ENCODE measurements around the gene RAPGEF2. TPM values are rescaled to one million over a fixed set of nuclear protein-coding genes. Genes with fewer than 3 reads are reported as not detected.

RAPGEF2 gene
- total RNA-seq, 4 donors from 2014 or later: 60.2 to 109 (median 79.7) TPM

DNA sequence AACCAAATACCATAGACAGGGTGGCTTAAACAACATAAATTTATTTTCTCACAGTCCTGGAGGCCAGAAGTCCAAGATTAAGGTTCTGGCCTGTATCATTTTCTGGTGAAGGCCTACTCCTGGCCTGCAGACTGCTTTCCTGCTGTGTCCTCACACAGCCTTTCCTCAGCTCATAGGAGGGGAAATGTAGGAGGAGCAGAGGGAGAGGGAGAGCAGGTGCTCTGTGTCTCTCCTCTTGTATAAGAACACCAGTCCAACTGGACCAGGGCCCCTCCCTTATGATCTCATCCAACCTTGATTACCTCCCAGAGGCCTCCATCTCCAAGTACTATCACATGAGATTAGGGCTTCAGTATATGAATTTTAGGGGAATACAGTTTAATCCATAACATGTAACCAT lies 34.3 kb downstream of the RAPGEF2 start:
- no peak for DNase-seq
- H3K4me3 ChIP-seq (replicated peaks in 1 of 3): no peak overlapping the region
- H3K36me3 ChIP-seq: no peaks in the 10 kb centered on the region
- intact Hi-C loops (cut with DNase I): no loop called here
- H3K4me1 ChIP-seq: peaks cover 0 to 27% of the 10 kb centered on the region in 2 donors
- TF ChIP-seq, protein P1, sequence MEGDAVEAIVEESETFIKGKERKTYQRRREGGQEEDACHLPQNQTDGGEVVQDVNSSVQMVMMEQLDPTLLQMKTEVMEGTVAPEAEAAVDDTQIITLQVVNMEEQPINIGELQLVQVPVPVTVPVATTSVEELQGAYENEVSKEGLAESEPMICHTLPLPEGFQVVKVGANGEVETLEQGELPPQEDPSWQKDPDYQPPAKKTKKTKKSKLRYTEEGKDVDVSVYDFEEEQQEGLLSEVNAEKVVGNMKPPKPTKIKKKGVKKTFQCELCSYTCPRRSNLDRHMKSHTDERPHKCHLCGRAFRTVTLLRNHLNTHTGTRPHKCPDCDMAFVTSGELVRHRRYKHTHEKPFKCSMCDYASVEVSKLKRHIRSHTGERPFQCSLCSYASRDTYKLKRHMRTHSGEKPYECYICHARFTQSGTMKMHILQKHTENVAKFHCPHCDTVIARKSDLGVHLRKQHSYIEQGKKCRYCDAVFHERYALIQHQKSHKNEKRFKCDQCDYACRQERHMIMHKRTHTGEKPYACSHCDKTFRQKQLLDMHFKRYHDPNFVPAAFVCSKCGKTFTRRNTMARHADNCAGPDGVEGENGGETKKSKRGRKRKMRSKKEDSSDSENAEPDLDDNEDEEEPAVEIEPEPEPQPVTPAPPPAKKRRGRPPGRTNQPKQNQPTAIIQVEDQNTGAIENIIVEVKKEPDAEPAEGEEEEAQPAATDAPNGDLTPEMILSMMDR (IDR thresholded peaks at IDR 0.05): no peak
- TF ChIP-seq POLR2A (IDR thresholded peaks at IDR 0.05): no peak
- H3K27ac ChIP-seq: no peak overlapping the region
- H3K9me3 ChIP-seq: no peaks in the 10 kb centered on the region
- H3K27me3 ChIP-seq: no peaks in the 10 kb centered on the region

DNA sequence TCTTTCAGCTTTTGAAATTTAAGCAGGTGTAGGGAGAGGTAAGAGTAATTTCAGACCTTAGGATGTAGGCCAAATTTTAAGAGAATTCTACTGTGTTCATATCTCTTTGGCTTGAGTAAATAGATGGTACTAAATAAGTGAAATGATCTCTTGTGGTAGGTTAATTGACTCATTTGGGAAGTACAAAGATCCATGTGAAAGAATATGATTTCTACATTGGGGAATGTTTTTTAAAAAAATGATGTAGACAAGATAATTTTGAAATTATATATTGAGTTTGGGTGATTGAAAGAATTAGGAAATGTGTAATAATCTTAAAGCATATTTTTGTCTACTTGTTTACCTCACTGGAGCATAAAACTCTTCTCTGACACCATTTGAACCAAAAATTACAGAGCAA lies 35.6 kb downstream of the RAPGEF2 start:
- Histone ChIP-seq H3K4me1 (peaks cover 0 to 27% of the 10 kb centered on the region in 2 donors), H3K9me3 (no peaks in the 10 kb centered on the region), H3K4me3 (replicated peaks in 1 of 3) (no peak overlapping the region), H3K36me3 (no peaks in the 10 kb centered on the region), H3K27ac (no peak overlapping the region), H3K27me3 (no peaks in the 10 kb centered on the region)
- TF ChIP-seq, protein P1 (IDR thresholded peaks at IDR 0.05): no peak
- no peak for TF ChIP-seq POLR2A (IDR thresholded peaks at IDR 0.05)
- no peak for DNase-seq
- intact Hi-C loops (cut with DNase I): no loop called here

DNA sequence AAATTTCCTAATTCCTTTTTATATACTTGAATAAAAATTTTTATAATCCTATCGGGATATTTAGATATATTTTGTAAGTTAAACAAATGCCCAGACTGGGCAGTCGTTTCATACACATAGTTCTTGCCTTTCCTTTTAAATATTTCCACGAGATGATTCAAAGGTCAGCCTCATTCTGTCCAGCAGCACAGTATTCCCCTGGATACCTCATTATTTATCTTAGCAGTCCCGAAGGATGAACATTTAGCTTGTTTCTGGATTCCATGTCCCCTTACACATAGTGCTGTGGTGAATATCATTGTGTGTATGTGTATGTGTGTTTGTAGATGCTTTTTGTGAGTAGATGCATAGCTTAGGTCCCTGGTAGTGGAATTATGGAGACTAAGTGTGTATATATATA lies 38.3 kb downstream of the RAPGEF2 start:
- Histone ChIP-seq H3K4me1 (peaks cover 0 to 32% of the 10 kb centered on the region in 2 donors), H3K9me3 (no peaks in the 10 kb centered on the region), H3K27ac (no peak overlapping the region), H3K36me3 (no peaks in the 10 kb centered on the region), H3K27me3 (no peaks in the 10 kb centered on the region), H3K4me3 (replicated peaks in 1 of 3) (no peak overlapping the region)
- DNase-seq: no peak
- TF ChIP-seq, protein P1 (IDR thresholded peaks at IDR 0.05): no peak
- TF ChIP-seq POLR2A (IDR thresholded peaks at IDR 0.05): no peak
- intact Hi-C loops (cut with DNase I): no loop called here
- WGBS, 2 donors: 60 to 63% methylated on average over 4 of the region's 4 CpGs

DNA sequence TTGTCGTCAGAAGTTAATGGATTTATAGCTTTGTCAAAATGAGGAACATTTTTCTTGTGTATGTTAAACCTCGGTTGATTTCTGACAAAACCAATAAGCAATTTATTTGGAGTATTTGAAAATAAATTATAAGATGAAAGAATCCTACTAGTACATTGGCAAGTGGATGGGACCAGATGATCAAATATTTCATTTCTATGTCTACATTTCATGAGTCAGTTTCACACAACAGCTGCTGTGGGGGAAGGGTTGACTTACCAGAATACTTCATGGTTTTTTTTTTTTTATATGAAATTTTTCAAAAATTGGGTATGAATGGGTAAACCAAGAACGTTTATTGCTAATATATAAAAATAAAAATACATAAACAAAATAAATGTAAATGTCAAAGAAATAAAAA lies 39.4 kb downstream of the RAPGEF2 start:
- WGBS, 2 donors: 87 to 93% methylated on average over 3 of the region's 3 CpGs
- peaks cover 0 to 26% of the 10 kb centered on the region in 2 donors for H3K4me1 ChIP-seq

DNA sequence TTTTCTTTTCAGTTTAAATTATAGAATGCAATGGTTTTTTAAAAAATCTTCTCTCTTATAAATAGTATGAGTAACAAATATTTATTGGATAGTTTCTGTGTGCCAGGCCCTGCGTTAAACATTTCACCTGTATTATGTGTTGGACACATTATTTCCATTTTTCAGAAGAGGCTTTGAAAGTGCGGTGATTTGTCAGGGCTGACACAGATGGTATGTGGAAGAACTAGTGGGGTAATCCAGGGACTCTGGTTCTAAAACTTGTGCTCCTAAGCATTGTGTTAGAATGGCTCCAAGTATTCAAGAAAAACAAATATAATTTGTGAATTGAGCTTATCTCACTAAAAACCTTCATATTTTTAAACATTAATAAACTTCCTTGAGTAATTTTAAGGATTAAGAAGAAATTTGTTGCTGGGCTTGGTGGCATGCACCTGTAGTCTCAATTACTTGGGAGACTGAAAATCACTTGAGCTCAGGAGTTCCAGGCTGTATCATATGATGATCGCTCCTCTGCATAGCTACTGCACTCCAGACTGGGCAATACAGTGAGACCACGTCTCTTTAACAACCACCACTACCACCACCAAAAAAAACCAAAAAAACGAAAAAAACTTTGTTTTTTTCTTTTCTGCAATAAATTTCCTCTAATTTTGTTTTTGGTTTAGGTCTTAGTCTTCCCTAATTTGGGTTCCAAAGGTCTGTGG lies 40.0 kb downstream of the RAPGEF2 start:
- Histone ChIP-seq H3K9me3 (no peaks in the 10 kb centered on the region), H3K4me3 (replicated peaks in 1 of 3) (no peak overlapping the region), H3K27ac (no peak overlapping the region), H3K27me3 (no peaks in the 10 kb centered on the region), H3K36me3 (no peaks in the 10 kb centered on the region), H3K4me1 (peaks cover 0 to 25% of the 10 kb centered on the region in 2 donors)
- 94% methylated on average over 5 of the region's 5 CpGs for WGBS, 2 donors
- DNase-seq: no peak
- intact Hi-C loops (cut with DNase I): no loop called here
- TF ChIP-seq POLR2A (IDR thresholded peaks at IDR 0.05): no peak
- TF ChIP-seq, protein P1 (IDR thresholded peaks at IDR 0.05): no peak

More for the DNA sequence above, 39.4 kb downstream of the RAPGEF2 start:
- no peak for DNase-seq
- Histone ChIP-seq H3K27me3 (no peaks in the 10 kb centered on the region), H3K36me3 (no peaks in the 10 kb centered on the region), H3K4me3 (replicated peaks in 1 of 3) (no peak overlapping the region), H3K27ac (no peak overlapping the region), H3K9me3 (no peaks in the 10 kb centered on the region)
- intact Hi-C loops (cut with DNase I): no loop called here
- TF ChIP-seq, protein P1 (IDR thresholded peaks at IDR 0.05): no peak
- TF ChIP-seq POLR2A (IDR thresholded peaks at IDR 0.05): no peak

Data from thyroid gland (tissue), 4 donors.